H1 (cell line): ENCODE measurements around the gene GRIN2B. TPM values are rescaled to one million over a fixed set of nuclear protein-coding genes. Genes with fewer than 3 reads are reported as not detected.

Experiments
- CTCF ChIA-PET: fragments of 300-600 bp; sonication (Branson Sonifier 250); formaldehyde crosslinking; loops from one replicate; lab custom pipeline; 2021; ENCODE audit not compliant: partially characterized antibody; lab: Charles Lee
- POLR2A ChIA-PET: fragments of 300-600 bp; sonication (Branson Sonifier 250); formaldehyde crosslinking; loops from one replicate; lab custom pipeline; 2021; ENCODE audit warnings: inconsistent platforms; ENCODE audit not compliant: partially characterized antibody; lab: Charles Lee
- DNase-seq, 2 experiments: peaks; one replicate each; pipeline versions ENCODE4 v3.0.0 to v3.0.0-alpha.2; 2010 to 2022; ENCODE audit warnings: low spot score in 2 of 2, low read depth in 1 of 2, mixed read lengths in 1 of 2
- FAIRE-seq: peaks from 2 replicates; lab custom pipeline; 2011; peaks lifted over from hg19 to GRCh38; lab: Jason Lieb, UNC
- H2AFZ ChIP-seq: 2 replicates; pipeline ENCODE4 v1.8.1; 2012; ENCODE audit warnings: low read length, inconsistent platforms
- H2AK5ac ChIP-seq: 2 replicates; pipeline ENCODE4 v1.6.1; 2013; ENCODE audit warnings: low read depth, low read length
- H2BK120ac ChIP-seq: replicated peaks from 2 replicates; pipeline ENCODE3; 2013; ENCODE audit warnings: low read depth, low read length, inconsistent platforms
- H2BK12ac ChIP-seq: 2 replicates; pipeline ENCODE4 v1.6.1; 2013; ENCODE audit warnings: low read depth, low read length
- H2BK15ac ChIP-seq: 2 replicates; pipeline ENCODE4 v1.6.1; 2013; ENCODE audit warnings: low read length
- H2BK20ac ChIP-seq: 2 replicates; pipeline ENCODE4 v1.6.1; 2013; ENCODE audit warnings: low read length
- H2BK5ac ChIP-seq: 2 replicates; pipeline ENCODE4 v1.6.1; 2013; ENCODE audit warnings: low read depth, low read length
- H3K14ac ChIP-seq: 2 replicates; pipeline ENCODE4 v1.6.1; 2013; ENCODE audit warnings: inconsistent platforms; ENCODE audit not compliant: insufficient read length
- H3K18ac ChIP-seq: 2 replicates; pipeline ENCODE4 v1.6.1; 2013; ENCODE audit warnings: low read length; ENCODE audit errors: extremely low read depth
- H3K23ac ChIP-seq: 2 replicates; pipeline ENCODE4 v1.6.1; 2013; ENCODE audit warnings: inconsistent platforms; ENCODE audit not compliant: insufficient read length
- H3K23me2 ChIP-seq: 2 replicates; pipeline ENCODE4 v1.6.1; 2013; ENCODE audit warnings: low read depth, low read length
- H3K27ac ChIP-seq: 2 replicates; pipeline ENCODE4 v1.6.1; 2011; ENCODE audit warnings: low read depth, low read length, inconsistent platforms
- H3K27me3 ChIP-seq, 4 experiments: replicated peaks in 1 of 4; 1 replicate in 1 of 4; 2 replicates in 3 of 4; pipeline versions ENCODE4 v1.6.1 to v1.8.1; 2011 to 2013; ENCODE audit warnings: low read length in 3 of 4, mild to moderate bottlenecking in 3 of 4, inconsistent platforms in 2 of 4, mixed read lengths in 2 of 4, moderate library complexity in 1 of 4; ENCODE audit not compliant: control insufficient read depth in 3 of 4, insufficient read depth in 3 of 4; ENCODE audit errors: extremely low read depth in 1 of 4
- H3K36me3 ChIP-seq, 4 experiments: 2 replicates each; pipeline versions ENCODE4 v1.6.1 to v1.8.1; 2011 to 2013; ENCODE audit warnings: mild to moderate bottlenecking in 4 of 4, low read length in 3 of 4, moderate library complexity in 2 of 4, control low read depth in 1 of 4, inconsistent platforms in 1 of 4; ENCODE audit not compliant: insufficient read depth in 4 of 4, control insufficient read depth in 2 of 4
- H3K4ac ChIP-seq: replicated peaks from 2 replicates; pipeline ENCODE3; 2013; ENCODE audit warnings: low read length, low read depth, mixed read lengths, inconsistent platforms; ENCODE audit not compliant: insufficient read length
- H3K4me1 ChIP-seq, 4 experiments: replicated peaks in 1 of 4; 1 replicate in 1 of 4; 2 replicates in 3 of 4; pipeline versions ENCODE4 v1.6.1 to v1.8.1; 2011 to 2013; ENCODE audit warnings: low read length in 3 of 4, inconsistent platforms in 2 of 4, mixed read lengths in 1 of 4; ENCODE audit not compliant: insufficient read depth in 4 of 4, control insufficient read depth in 3 of 4
- H3K4me2 ChIP-seq, 2 experiments: 2 replicates each; pipeline versions ENCODE4 v1.6.1 to v1.8.1; 2011 to 2013; ENCODE audit warnings: low read depth in 2 of 2, low read length in 2 of 2, control low read depth in 1 of 2, inconsistent platforms in 1 of 2, mild to moderate bottlenecking in 1 of 2; ENCODE audit not compliant: insufficient read depth in 1 of 2
- H3K4me3 ChIP-seq, 4 experiments: fragments of 200-600, 300-600 bp in 1 of 4; sonication (generic), shearing (Covaris generic), sonication (Bioruptor Twin) in 1 of 4; 2 replicates each; pipeline versions ENCODE4 v1.5.1 to v1.8.1; 2011 to 2016; ENCODE audit warnings: low read length in 4 of 4, low read depth in 3 of 4, control low read depth in 2 of 4, inconsistent platforms in 2 of 4, mild to moderate bottlenecking in 2 of 4, mixed read lengths in 1 of 4, moderate library complexity in 1 of 4; ENCODE audit not compliant: insufficient read depth in 2 of 4; ENCODE audit errors: extremely low read depth in 1 of 4
- H3K56ac ChIP-seq: replicated peaks from 2 replicates; pipeline ENCODE3; 2013; ENCODE audit warnings: low read depth, mild to moderate bottlenecking, mixed read lengths, low read length, inconsistent platforms; ENCODE audit not compliant: insufficient read length
- H3K79me1 ChIP-seq: 2 replicates; pipeline ENCODE4 v1.6.1; 2013; ENCODE audit warnings: low read depth, low read length, control low read depth
- H3K79me2 ChIP-seq, 2 experiments: 2 replicates each; pipeline versions ENCODE4 v1.6.1 to v1.8.1; 2012 to 2013; ENCODE audit warnings: low read length in 2 of 2, mild to moderate bottlenecking in 2 of 2, inconsistent platforms in 1 of 2; ENCODE audit not compliant: insufficient read depth in 2 of 2, control insufficient read depth in 1 of 2
- H3K9ac ChIP-seq, 4 experiments: replicated peaks in 1 of 4; 1 replicate in 1 of 4; 2 replicates in 3 of 4; pipeline versions ENCODE4 v1.6.1 to v1.8.1; 2011 to 2013; ENCODE audit warnings: low read depth in 3 of 4, low read length in 3 of 4, control low read depth in 2 of 4, mild to moderate bottlenecking in 2 of 4, moderate library complexity in 2 of 4, inconsistent platforms in 1 of 4; ENCODE audit errors: extremely low read depth in 1 of 4
- H3K9me3 ChIP-seq, 2 experiments: 2 replicates each; pipeline versions ENCODE4 v1.6.1 to v1.8.1; 2012 to 2013; ENCODE audit warnings: mild to moderate bottlenecking in 2 of 2, moderate library complexity in 2 of 2, control low read depth in 1 of 2, inconsistent platforms in 1 of 2, low read depth in 1 of 2, low read length in 1 of 2, mixed read lengths in 1 of 2; ENCODE audit not compliant: insufficient read depth in 2 of 2
- H4K20me1 ChIP-seq, 2 experiments: replicated peaks in 1 of 2; 2 replicates each; pipeline versions ENCODE3 to v1.8.1; 2011 to 2013; ENCODE audit warnings: inconsistent platforms in 2 of 2, low read length in 2 of 2, mild to moderate bottlenecking in 1 of 2; ENCODE audit not compliant: insufficient read depth in 2 of 2, control insufficient read depth in 1 of 2
- H4K5ac ChIP-seq: 2 replicates; pipeline ENCODE4 v1.6.1; 2013; ENCODE audit warnings: low read length, low read depth, mixed read lengths, inconsistent platforms; ENCODE audit not compliant: insufficient read length
- H4K8ac ChIP-seq: 2 replicates; pipeline ENCODE4 v1.8.0; 2013; ENCODE audit warnings: mild to moderate bottlenecking, moderate library complexity, low read length, inconsistent platforms; ENCODE audit not compliant: insufficient read depth; ENCODE audit errors: extremely low read depth
- H4K91ac ChIP-seq: replicated peaks from 2 replicates; pipeline ENCODE3; 2013; ENCODE audit warnings: low read length, mixed read lengths, inconsistent platforms; ENCODE audit not compliant: insufficient read length
- PHF8 ChIP-seq: fragments of 200-600 bp; sonication (generic); conservative IDR thresholded peaks from 2 replicates; pipeline ENCODE4 v1.7.1; 2012; ENCODE audit warnings: low read depth, mild to moderate bottlenecking, inconsistent platforms, low read length, moderate library complexity
- SP1 ChIP-seq: IDR thresholded peaks from 2 replicates; pipeline ENCODE4 v1.6.1; 2011; ENCODE audit warnings: low read depth, low read length
- WGBS, 2 experiments: shearing (Covaris generic) in 1 of 2; methylation state at CpG; one replicate each; pipeline versions ENCODE4 v1.1.6 to v1.1.7; 2013 to 2015; ENCODE audit warnings: low lambda C conversion rate in 2 of 2, mixed read lengths in 2 of 2, inconsistent platforms in 1 of 2, low coverage in 1 of 2, missing lambda C conversion rate in 1 of 2; ENCODE audit not compliant: insufficient replicate concordance in 2 of 2, insufficient coverage in 1 of 2, insufficient read length in 1 of 2; ENCODE audit errors: extremely low coverage in 1 of 2, missing lambda C conversion rate in 1 of 2; 5-methylcytosine and 5-hydroxymethylcytosine counted together
- polyA plus RNA-seq, 7 experiments: library from polyadenylated mRNA; depleted of rRNA in 3 of 7; stranded (reverse) in 5 of 7; unstranded in 2 of 7; fragments of >200 nt in 5 of 7; fragments of 200-250 nt in 2 of 7; gene quantifications; 1 replicate in 5 of 7; 2 replicates in 1 of 7; 4 replicates in 1 of 7; pipeline versions ENCODE4 v1.2.1 to v1.2.3, GENCODE V29; 2011 to 2013; ENCODE audit warnings: missing spikeins in 2 of 7, mixed read lengths in 2 of 7
- total RNA-seq: library from RNA; stranded (reverse); fragmentation: NEBNext Ultra II Directional; extraction: Animal tissue kit (Norgen Biotek cat#: 25700); gene quantifications from 2 replicates; pipeline ENCODE4 v1.2.1, GENCODE V29; 2021

Gene GRIN2B
- total and polyA plus RNA-seq, 2 of the 8 experiments (the other 6 are each of a cell fraction or from before 2014, with no cell fraction given), result 0.68 to 3.2 TPM

GRCh38 chr12:13979772-13980378 is 1.5 kb downstream of the GRIN2B start:
- Histone ChIP-seq H2BK20ac (no peak overlapping the region), H3K79me2 (no peaks in the 10 kb centered on the region), H2AFZ (no peak overlapping the region), H3K9ac (no peak overlapping the region), H3K4me3 (peak overlapping the region; percentile 66 to 89 (median 81); a peak in 7 of 8 replicates), H2BK120ac (no peak overlapping the region), H4K20me1 (no peaks in the 10 kb centered on the region), H3K56ac (no peak overlapping the region), H3K9me3 (no peaks in the 10 kb centered on the region), H4K8ac (no peak overlapping the region), H3K27ac (no peak overlapping the region), H3K23ac (no peak overlapping the region), H2BK15ac (no peak overlapping the region), H2AK5ac (no peak overlapping the region), H3K14ac (no peak overlapping the region), H3K27me3 (peaks cover 8 to 36% (median 25%) of the 10 kb centered on the region in 4 experiments), H3K18ac (no peak overlapping the region), H3K4ac (no peak overlapping the region), H4K91ac (no peak overlapping the region), H3K36me3 (no peaks in the 10 kb centered on the region), H4K5ac (no peak overlapping the region), H3K4me1 (peaks cover 0 to 4% (median 0%) of the 10 kb centered on the region in 4 experiments; a peak in 3 of 7 replicates), H2BK5ac (no peak overlapping the region), H3K23me2 (peaks cover 16% of the 10 kb centered on the region), H3K4me2 (peak overlapping the region; percentile 88 to 95), H2BK12ac (no peak overlapping the region)
- 34% methylated on average over 15 of the region's 15 CpGs; no CpG with 5 or more reads in 1 of the 2 experiments for WGBS, 2 experiments
- FAIRE-seq, result no peak
- CTCF ChIA-PET, result interaction anchor here (0.6 to 3.1 kb wide), 8 partner anchors 10 to 702 kb away, joined by 3 to 25 read pairs (median 4); no protein-coding TSS in a partner anchor
- POLR2A ChIA-PET, result interaction anchor here (1.1 to 1.3 kb wide), 4 partner anchors 9 to 386 kb away, joined by 3 to 4 read pairs (median 3); partner anchors contain the start of gene ATF7IP
- TF ChIP-seq SP1 (no peak), PHF8 (0 out of 2 replicates have a peak, but pooled peaks have one; percentile 8)
- TF ChIP-seq, all 59 proteins: peak for 1
- DNase-seq, result no peak
- H3K79me1 ChIP-seq, result no peaks in the 10 kb centered on the region
